HG02943 (cell line): ENCODE measurements around the gene EPG5.

Experiments used
- ATAC-seq: cut with Tn5 transposase; IDR thresholded peaks from one replicate; pipeline ENCODE4 v1.9.1; 2021; ENCODE audit warnings: mild to moderate bottlenecking, low read depth, moderate library complexity; ENCODE audit not compliant: unreplicated experiment

Gene EPG5

GRCh38 chr18:45930963-45931362 lies 36.2 kb downstream of the EPG5 start:
- no peak for ATAC-seq

- ATAC-seq: no peak
Measured at GRCh38 chr18:45926691-45927090, 40.4 kb downstream of the EPG5 start.

- ATAC-seq: no peak
Measured at GRCh38 chr18:45926085-45926484, 41.0 kb downstream of the EPG5 start.

GRCh38 chr18:45923138-45923537 lies 44.0 kb downstream of the EPG5 start:
- no peak for ATAC-seq

GRCh38 chr18:45920367-45920766 lies 46.8 kb downstream of the EPG5 start:
- ATAC-seq: no peak

GRCh38 chr18:45916302-45916701 lies 50.8 kb downstream of the EPG5 start:
- no peak for ATAC-seq

GRCh38 chr18:45913276-45913675 lies 53.9 kb downstream of the EPG5 start:
- ATAC-seq: no peak

GRCh38 chr18:45910405-45911023 lies 56.6 kb downstream of the EPG5 start:
- ATAC-seq: no peak

- no peak for ATAC-seq
Measured at GRCh38 chr18:45901654-45902210, 65.4 kb downstream of the EPG5 start.

GRCh38 chr18:45900623-45901022 lies 66.5 kb downstream of the EPG5 start:
- ATAC-seq: no peak

- ATAC-seq: no peak
Measured at GRCh38 chr18:45896991-45897390, 70.1 kb downstream of the EPG5 start.

- ATAC-seq: no peak
Measured at GRCh38 chr18:45896452-45896851, 70.7 kb downstream of the EPG5 start.

- no peak for ATAC-seq
Measured at GRCh38 chr18:45895339-45895738, 71.8 kb downstream of the EPG5 start.

- ATAC-seq: no peak
Measured at GRCh38 chr18:45894818-45895217, 72.3 kb downstream of the EPG5 start.

GRCh38 chr18:45891806-45892205 lies 75.3 kb downstream of the EPG5 start:
- no peak for ATAC-seq

GRCh38 chr18:45890606-45891005 lies 76.5 kb downstream of the EPG5 start:
- ATAC-seq: no peak

- ATAC-seq: no peak
Measured at GRCh38 chr18:45889419-45890064, 77.6 kb downstream of the EPG5 start.

GRCh38 chr18:45887585-45887984 lies 79.5 kb downstream of the EPG5 start:
- ATAC-seq: no peak

- ATAC-seq: no peak
Measured at GRCh38 chr18:45880876-45881558, 86.1 kb downstream of the EPG5 start.

- peak; percentile 69 for ATAC-seq
Measured at GRCh38 chr18:45879681-45880655, 87.2 kb downstream of the EPG5 start.
